Measurements from ENCODE around the gene MAGEF1. TPM values are rescaled to one million over a fixed set of nuclear protein-coding genes. Genes with fewer than 3 reads are reported as not detected.

Gene MAGEF1
- total RNA-seq, 1 donor from 2014 or later: 88.1 TPM

DNA sequence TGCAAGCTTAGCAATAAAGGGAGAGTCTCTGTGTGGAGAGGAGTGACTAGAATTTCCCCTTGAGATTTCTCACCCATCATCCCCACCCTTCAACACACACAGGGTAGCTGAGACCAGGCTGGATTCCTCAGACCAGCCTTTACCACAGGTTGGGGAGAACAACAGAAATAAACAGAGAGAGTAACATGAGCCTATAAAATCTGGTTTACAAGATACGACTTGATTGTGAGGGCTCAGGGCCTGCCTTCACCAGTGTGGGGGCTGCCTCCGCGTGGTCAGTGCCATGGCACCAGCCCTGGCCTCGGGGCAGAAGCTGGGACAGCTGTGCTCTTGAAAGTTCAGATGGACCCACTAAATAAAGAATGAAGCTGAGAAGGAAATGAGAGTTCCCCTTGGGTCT is 14.6 kb upstream of the MAGEF1 start:
- Mint-ChIP-seq H3K36me3 (no peaks in the 10 kb centered on the region), H3K4me3 (no peak overlapping the region), H3K4me1 (peaks cover 24% of the 10 kb centered on the region), H3K27me3 (ENCODE audit: insufficient read depth, low read depth) (peaks cover 11% of the 10 kb centered on the region), H3K27ac (peak overlapping the region; percentile 70), H3K9me3 (no peaks in the 10 kb centered on the region)
- Histone ChIP-seq H3K27ac (no peak overlapping the region), H3K4me3 (no peak overlapping the region), H3F3A (ENCODE audit: low read depth) (no peaks in the 10 kb centered on the region), H3K36me3 (no peaks in the 10 kb centered on the region), H3K4me1 (no peaks in the 10 kb centered on the region), H3K9me3 (ENCODE audit: low read depth) (no peaks in the 10 kb centered on the region), H3K79me2 (ENCODE audit: low read depth) (no peaks in the 10 kb centered on the region), H3K27me3 (no peaks in the 10 kb centered on the region), H3K9ac (no peak overlapping the region), H4K20me1 (ENCODE audit: low read depth) (no peaks in the 10 kb centered on the region), H2AFZ (replicated peaks) (no peak overlapping the region), H3K4me2 (no peak overlapping the region)
- no peak for TF ChIP-seq EZH2phosphoT487 (IDR thresholded peaks at IDR 0.05)
- TF ChIP-seq, protein P1, sequence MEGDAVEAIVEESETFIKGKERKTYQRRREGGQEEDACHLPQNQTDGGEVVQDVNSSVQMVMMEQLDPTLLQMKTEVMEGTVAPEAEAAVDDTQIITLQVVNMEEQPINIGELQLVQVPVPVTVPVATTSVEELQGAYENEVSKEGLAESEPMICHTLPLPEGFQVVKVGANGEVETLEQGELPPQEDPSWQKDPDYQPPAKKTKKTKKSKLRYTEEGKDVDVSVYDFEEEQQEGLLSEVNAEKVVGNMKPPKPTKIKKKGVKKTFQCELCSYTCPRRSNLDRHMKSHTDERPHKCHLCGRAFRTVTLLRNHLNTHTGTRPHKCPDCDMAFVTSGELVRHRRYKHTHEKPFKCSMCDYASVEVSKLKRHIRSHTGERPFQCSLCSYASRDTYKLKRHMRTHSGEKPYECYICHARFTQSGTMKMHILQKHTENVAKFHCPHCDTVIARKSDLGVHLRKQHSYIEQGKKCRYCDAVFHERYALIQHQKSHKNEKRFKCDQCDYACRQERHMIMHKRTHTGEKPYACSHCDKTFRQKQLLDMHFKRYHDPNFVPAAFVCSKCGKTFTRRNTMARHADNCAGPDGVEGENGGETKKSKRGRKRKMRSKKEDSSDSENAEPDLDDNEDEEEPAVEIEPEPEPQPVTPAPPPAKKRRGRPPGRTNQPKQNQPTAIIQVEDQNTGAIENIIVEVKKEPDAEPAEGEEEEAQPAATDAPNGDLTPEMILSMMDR (IDR thresholded peaks at IDR 0.05): no peak
- TF ChIP-seq EZH2 (IDR thresholded peaks at IDR 0.05): no peak
- no peak for DNase-seq (ENCODE audit: low spot score)

DNA sequence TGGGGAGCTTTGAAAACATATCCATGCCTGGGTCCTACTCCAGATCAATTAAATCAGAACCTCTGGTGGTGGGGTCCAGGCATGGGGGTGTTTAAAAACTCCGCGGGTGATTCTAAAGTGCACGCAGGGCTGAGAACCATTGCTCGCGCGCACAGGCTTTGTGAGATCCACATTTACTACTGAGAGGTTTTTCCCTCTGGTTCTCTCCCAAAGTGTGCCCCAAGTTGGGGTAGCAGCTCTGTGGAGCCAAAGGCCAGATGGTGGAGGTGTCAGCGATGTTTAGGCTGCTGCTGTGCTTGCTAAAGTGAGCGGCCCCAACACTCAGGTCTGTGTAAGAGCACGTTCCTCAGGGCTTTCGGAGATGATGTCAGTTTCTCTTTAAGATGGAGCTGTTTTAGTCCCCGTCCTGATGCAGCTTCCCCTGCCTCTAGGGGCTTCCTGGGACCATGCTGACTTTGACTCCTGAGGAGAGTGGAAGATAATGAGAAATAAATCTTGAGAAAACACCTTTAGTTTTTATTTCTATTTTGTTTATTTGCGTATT is 13.4 kb upstream of the MAGEF1 start:
- Histone ChIP-seq H3K79me2 (ENCODE audit: low read depth) (no peaks in the 10 kb centered on the region), H3F3A (ENCODE audit: low read depth) (no peaks in the 10 kb centered on the region), H3K27me3 (no peaks in the 10 kb centered on the region), H3K9me3 (ENCODE audit: low read depth) (no peaks in the 10 kb centered on the region), H3K27ac (no peak overlapping the region), H3K9ac (no peak overlapping the region), H3K4me3 (no peak overlapping the region), H3K4me2 (no peak overlapping the region), H3K36me3 (no peaks in the 10 kb centered on the region), H3K4me1 (no peaks in the 10 kb centered on the region), H2AFZ (replicated peaks) (no peak overlapping the region), H4K20me1 (ENCODE audit: low read depth) (no peaks in the 10 kb centered on the region)
- H3K4me3 Mint-ChIP-seq: no peak overlapping the region
- H3K4me1 Mint-ChIP-seq: peaks cover 13% of the 10 kb centered on the region
- TF ChIP-seq EZH2phosphoT487 (IDR thresholded peaks at IDR 0.05) (no peak), EZH2 (IDR thresholded peaks at IDR 0.05) (no peak)
- TF ChIP-seq, protein P1 (IDR thresholded peaks at IDR 0.05): no peak
- no peak overlapping the region for H3K27ac Mint-ChIP-seq
- H3K36me3 Mint-ChIP-seq: no peaks in the 10 kb centered on the region
- peaks cover 8% of the 10 kb centered on the region for H3K27me3 Mint-ChIP-seq (ENCODE audit: insufficient read depth, low read depth)
- DNase-seq (ENCODE audit: low spot score): no peak
- H3K9me3 Mint-ChIP-seq: no peaks in the 10 kb centered on the region

DNA sequence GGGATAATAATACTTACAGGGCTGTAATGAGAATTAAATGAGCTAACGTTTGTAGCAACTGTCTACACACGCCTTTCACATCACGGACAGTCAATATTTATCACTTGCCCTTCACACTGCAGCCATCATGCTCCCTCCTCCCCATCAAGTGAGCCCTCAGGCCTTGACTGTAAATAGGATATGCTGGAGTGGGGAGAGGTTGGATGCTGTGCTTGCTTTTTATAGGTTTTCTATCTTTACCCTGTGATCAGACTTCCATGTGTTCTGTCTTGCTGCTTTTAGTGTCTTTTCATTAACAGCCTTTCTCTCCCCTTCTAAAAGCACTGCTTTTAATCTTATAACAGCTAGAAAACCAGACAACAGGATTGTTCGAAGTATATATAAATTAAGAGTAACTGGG is 12.8 kb upstream of the MAGEF1 start:
- Histone ChIP-seq H3K36me3 (no peaks in the 10 kb centered on the region), H3K9me3 (ENCODE audit: low read depth) (no peaks in the 10 kb centered on the region), H4K20me1 (ENCODE audit: low read depth) (no peaks in the 10 kb centered on the region), H3F3A (ENCODE audit: low read depth) (no peaks in the 10 kb centered on the region), H3K4me1 (no peaks in the 10 kb centered on the region), H3K9ac (no peak overlapping the region), H3K4me2 (no peak overlapping the region), H3K27me3 (no peaks in the 10 kb centered on the region), H3K27ac (no peak overlapping the region), H3K79me2 (ENCODE audit: low read depth) (no peaks in the 10 kb centered on the region), H3K4me3 (no peak overlapping the region), H2AFZ (replicated peaks) (no peak overlapping the region)
- Mint-ChIP-seq H3K4me3 (no peak overlapping the region), H3K27ac (no peak overlapping the region), H3K27me3 (ENCODE audit: insufficient read depth, low read depth) (peaks cover 5% of the 10 kb centered on the region), H3K36me3 (no peaks in the 10 kb centered on the region), H3K4me1 (peaks cover 12% of the 10 kb centered on the region), H3K9me3 (no peaks in the 10 kb centered on the region)
- no peak for DNase-seq (ENCODE audit: low spot score)
- TF ChIP-seq EZH2 (IDR thresholded peaks at IDR 0.05): no peak
- no peak for TF ChIP-seq EZH2phosphoT487 (IDR thresholded peaks at IDR 0.05)
- TF ChIP-seq, protein P1 (IDR thresholded peaks at IDR 0.05): no peak
